ENCODE measurements around the gene PIK3R6.

- TF ChIP-seq CTCF (IDR thresholded peaks at IDR 0.05) = no peak
- no peak for TF ChIP-seq EP300 (IDR thresholded peaks at IDR 0.05)
Observed at GRCh38 chr17:8803531-8804420, 63.7 kb downstream of the PIK3R6 start.
